A549 treated with CpdA at 1 μM for 4 hours (cell line): Measurements from ENCODE around the gene IL17RC. TPM values are rescaled to one million over a fixed set of nuclear protein-coding genes. Genes with fewer than 3 reads are reported as not detected.

ENCODE experiments used
- total RNA-seq: library from RNA; stranded (reverse); fragments of 200-300 nt; extraction: Qiagen RNA extraction; gene quantifications from 5 replicates; pipeline ENCODE4 v1.2.3, GENCODE V29; 2022; ENCODE audit warnings: low read depth

The IL17RC gene
- 12.1 to 14.7 TPM (median 13.1 TPM) in 5 replicates for total RNA-seq

GRCh38 chr3:9916734-9917680 lies at the start of gene IL17RC:
Gene IL17RC, plus strand, starts transcription at chr3:9917098. Its CDS starts 218 bp downstream, at chr3:9917316.

DNA sequence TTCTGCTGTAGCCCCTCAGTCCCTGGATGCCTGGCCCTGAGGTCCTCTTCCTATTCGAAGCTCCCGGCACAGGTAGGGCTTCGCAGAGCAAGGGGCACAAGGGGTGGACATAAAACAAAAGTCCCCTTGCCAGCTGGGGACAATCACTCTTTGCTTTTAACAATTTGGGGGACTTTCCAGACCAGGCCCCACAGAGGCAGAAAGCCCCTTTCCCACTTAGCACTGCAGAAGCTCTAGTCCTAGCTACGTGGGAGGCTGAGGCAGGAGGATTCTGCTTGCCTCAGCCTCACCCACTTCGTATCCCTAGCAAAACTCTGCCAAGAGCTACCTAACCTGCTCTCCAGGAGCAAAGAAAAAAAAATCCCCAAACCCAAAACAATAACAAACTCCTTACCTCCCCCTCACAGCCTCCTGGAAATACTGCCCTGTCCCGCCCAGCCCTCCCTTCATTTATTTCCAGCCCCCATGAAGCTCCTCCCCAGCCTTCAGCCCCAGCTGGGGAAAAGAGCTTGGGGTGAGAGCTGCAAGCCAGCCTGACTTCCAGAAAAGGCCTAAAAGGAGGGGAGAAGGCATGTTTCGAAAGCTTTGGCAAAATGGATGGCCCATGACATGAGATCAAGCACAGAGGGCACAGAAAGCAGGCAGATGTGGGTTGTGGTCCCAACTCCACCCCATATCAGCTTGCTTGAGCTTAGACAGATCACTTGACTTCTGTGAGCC lies 36.9 kb upstream of the IL17RC start, which contains the start of gene CIDEC:
Gene CIDEC, minus strand, starts transcription at position 424 of the 720 bp plus-strand sequence. CDS start 1,767 bp downstream, outside the sequence.

GRCh38 chr3:9890249-9891071 lies 26.4 kb upstream of the IL17RC start, which contains the start of gene JAGN1:
Gene JAGN1, plus strand, starts transcription at chr3:9890610. Its CDS starts 113 bp downstream, at chr3:9890723.

GRCh38 chr3:9902372-9903237 lies 14.3 kb upstream of the IL17RC start, which contains the start of gene IL17RE:
Gene IL17RE, plus strand, starts transcription at chr3:9902848. Its CDS starts 85 bp downstream, at chr3:9902933.

DNA sequence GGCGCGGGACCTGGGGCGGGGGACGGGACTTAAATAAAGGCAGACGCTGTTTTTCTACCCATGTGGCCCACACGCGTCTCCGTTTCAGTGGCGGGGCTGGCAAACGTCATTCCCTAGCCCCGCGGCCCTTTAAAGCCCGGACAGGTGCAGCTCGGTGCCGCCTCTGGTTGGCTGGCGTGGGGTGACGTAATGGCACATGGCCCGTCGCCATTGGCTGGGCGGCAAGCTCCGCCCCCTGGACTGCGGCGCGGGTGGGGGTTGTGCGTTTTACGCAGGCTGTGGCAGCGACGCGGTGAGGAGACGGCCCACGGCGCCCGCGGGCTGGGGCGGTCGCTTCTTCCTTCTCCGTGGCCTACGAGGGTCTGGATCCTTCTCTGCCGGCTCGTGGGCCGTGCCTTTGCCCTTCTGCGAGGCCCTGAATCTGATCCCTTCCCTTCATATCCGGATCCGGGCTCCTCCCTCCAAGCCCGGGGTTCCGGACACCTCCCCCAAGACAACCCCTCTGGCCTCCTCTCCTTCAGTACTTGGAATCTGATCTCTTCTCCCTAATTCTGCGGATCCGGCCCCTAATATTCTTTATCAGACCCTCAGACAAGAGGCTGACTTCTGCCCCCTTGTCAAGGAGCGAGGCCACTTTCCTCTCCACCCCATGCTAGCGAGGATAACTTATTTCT lies 16.8 kb downstream of the IL17RC start, which contains the start of gene CRELD1:
Gene CRELD1, plus strand, starts transcription at position 274 of the 674 bp plus-strand sequence. CDS start 605 bp downstream, outside the sequence.

GRCh38 chr3:9951962-9952805 lies 35.3 kb downstream of the IL17RC start, which contains the start of gene PRRT3:
Gene PRRT3, minus strand, starts transcription at chr3:9952408. Its CDS starts 2,293 bp downstream, at chr3:9950115.

Other genes with a start within 250 kb of the IL17RC start
- gene CPNE9, start 213.3 kb upstream of the IL17RC start, total RNA-seq: 0.13 to 0.41 TPM (median 0.23 TPM) in 4 of 5 replicates, not detected in the other
- 17.1 to 19.5 TPM (median 18.2 TPM) in 5 replicates for gene BRPF1, start 185.4 kb upstream of the IL17RC start, total RNA-seq
- gene OGG1, start 167.1 kb upstream of the IL17RC start, total RNA-seq: 14.5 to 17.6 TPM (median 16.5 TPM) in 5 replicates
- gene CAMK1, start 147.2 kb upstream of the IL17RC start, total RNA-seq: 13.6 to 17.6 TPM (median 16.7 TPM) in 5 replicates
- 53.3 to 59.8 TPM (median 58.6 TPM) in 5 replicates for gene TADA3, start 124.6 kb upstream of the IL17RC start, total RNA-seq
- 154 to 256 TPM (median 159 TPM) in 5 replicates for gene ARPC4, start 124.0 kb upstream of the IL17RC start, total RNA-seq
- gene TTLL3, start 106.8 kb upstream of the IL17RC start, total RNA-seq: 6.2 to 11.1 TPM (median 7.2 TPM) in 5 replicates
- gene RPUSD3, start 73.1 kb upstream of the IL17RC start, total RNA-seq: 34.8 to 48.6 TPM (median 43.3 TPM) in 5 replicates
- 1.6 to 3.0 TPM (median 2.6 TPM) in 5 replicates for gene CIDEC, start 36.8 kb upstream of the IL17RC start, total RNA-seq
- 50.9 to 72.3 TPM (median 67.1 TPM) in 5 replicates for gene JAGN1, start 26.5 kb upstream of the IL17RC start, total RNA-seq
- 0.87 to 1.3 TPM (median 1.0 TPM) in 5 replicates for gene IL17RE, start 14.2 kb upstream of the IL17RC start, total RNA-seq
- gene CRELD1, start 16.7 kb downstream of the IL17RC start, total RNA-seq: 10.8 to 13.6 TPM (median 12.8 TPM) in 5 replicates
- gene PRRT3, start 35.3 kb downstream of the IL17RC start, total RNA-seq: 0.72 to 1.5 TPM (median 1.4 TPM) in 5 replicates
- 117 to 135 TPM (median 127 TPM) in 5 replicates for gene EMC3, start 69.7 kb downstream of the IL17RC start, total RNA-seq
- 17.5 to 26.0 TPM (median 19.9 TPM) in 5 replicates for gene FANCD2, start 109.3 kb downstream of the IL17RC start, total RNA-seq
- not detected in 5 replicates for gene FANCD2OS, start 191.2 kb downstream of the IL17RC start, total RNA-seq
- 169 to 187 TPM (median 179 TPM) in 5 replicates for gene BRK1, start 198.6 kb downstream of the IL17RC start, total RNA-seq
- 31.9 to 33.2 TPM (median 33.0 TPM) in 5 replicates for gene VHL, start 224.7 kb downstream of the IL17RC start, total RNA-seq
- 23.0 to 31.6 TPM (median 25.3 TPM) in 5 replicates for gene IRAK2, start 247.8 kb downstream of the IL17RC start, total RNA-seq